GM12892 (cell line): ENCODE measurements around the gene PPP1R9A.

Experiments
- DNase-seq: peaks from one replicate; pipeline ENCODE4 v3.0.0; 2011; ENCODE audit not compliant: insufficient read length
- FAIRE-seq: peaks from 2 replicates; lab custom pipeline; 2011; peaks lifted over from hg19 to GRCh38; lab: Jason Lieb, UNC
- POLR2A ChIP-seq: IDR thresholded peaks from 2 replicates; pipeline ENCODE4 v1.6.1; 2011; ENCODE audit warnings: low read depth, low read length, control low read depth
- POLR2AphosphoS5 ChIP-seq: IDR thresholded peaks from 2 replicates; pipeline ENCODE4 v1.6.1; 2011; ENCODE audit warnings: low read depth, low read length, control low read depth
- TAF1 ChIP-seq: IDR thresholded peaks from 2 replicates; pipeline ENCODE4 v1.6.1; 2011; ENCODE audit warnings: low read depth, mild to moderate bottlenecking, control low read depth, low read length, borderline replicate concordance

Gene PPP1R9A

DNA sequence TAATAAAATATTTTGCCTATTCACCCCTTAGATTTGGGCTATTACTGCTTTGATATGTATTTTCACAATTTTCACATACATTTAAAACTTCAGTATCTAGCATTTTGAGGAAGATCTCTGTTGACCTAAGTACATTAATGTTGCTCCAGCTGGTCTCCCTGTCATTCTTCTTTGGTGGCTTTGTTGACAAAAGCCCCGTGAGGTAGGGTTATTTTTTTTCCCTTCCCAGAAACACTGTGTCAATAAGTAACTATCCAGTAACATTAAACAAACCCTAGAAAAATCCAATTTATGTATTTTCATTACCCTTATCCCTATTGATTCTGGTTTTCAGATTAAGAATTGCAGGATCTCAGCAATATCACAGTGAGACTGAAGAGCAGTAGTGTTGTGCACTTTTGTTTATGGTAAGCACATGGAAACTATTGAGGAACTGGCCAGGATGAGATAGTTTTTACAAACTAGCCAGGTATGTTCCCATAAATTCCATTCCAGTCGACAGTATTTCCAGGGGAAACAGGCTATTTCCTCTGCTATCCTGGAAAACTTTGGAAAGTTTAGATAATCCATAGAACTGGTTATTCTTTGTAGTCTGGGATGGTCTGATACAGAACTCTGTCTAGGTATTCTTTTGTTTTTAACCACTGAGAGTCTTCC lies 218.8 kb downstream of the PPP1R9A start:
- DNase-seq (no peak), FAIRE-seq (no peak)
- TF ChIP-seq TAF1 (no peak), POLR2AphosphoS5 (no peak), POLR2A (no peak)

DNA sequence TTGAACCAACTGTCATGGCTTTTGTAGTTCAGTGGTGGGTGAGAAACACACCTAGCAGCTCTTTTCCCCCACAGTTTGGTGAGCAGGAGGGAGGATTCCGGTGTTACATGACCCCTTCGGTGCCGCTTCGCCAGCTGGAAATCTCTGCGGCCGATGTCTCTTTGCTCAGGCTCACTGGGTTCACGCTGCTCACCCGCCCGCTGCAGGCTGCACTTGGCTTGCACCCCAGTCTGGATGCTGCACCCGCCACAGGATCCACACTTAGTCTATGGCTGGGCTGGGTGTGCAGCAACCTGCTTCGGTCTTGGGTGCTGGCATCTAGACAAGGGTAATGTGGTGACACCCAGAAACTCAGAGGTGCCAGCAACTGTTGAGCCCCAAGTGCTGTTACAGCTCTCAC lies 225.1 kb downstream of the PPP1R9A start:
- FAIRE-seq = no peak
- no peak for DNase-seq
- no peak for TF ChIP-seq POLR2A

DNA sequence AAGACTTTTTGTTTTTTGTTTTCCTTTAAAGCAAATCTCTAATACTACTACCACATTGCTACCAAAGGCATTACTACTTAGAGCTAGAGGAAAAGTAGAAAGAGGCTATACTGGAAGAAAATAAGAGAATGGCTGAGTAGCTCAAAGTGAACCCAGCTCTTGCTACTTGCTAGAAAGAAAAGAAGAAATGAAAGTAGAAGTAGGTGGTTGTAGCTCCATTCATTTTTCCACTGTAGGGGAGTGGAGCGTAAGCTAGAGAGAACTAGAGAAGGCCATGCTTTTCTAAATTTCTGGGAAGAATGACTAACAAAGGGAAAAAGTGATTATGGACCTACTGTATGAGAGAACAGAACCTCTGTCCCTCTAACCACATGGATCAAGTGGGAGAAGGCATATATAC lies 232.5 kb downstream of the PPP1R9A start:
- FAIRE-seq = no peak
- TF ChIP-seq POLR2A (no peak), TAF1 (no peak), POLR2AphosphoS5 (no peak)
- DNase-seq = no peak

DNA sequence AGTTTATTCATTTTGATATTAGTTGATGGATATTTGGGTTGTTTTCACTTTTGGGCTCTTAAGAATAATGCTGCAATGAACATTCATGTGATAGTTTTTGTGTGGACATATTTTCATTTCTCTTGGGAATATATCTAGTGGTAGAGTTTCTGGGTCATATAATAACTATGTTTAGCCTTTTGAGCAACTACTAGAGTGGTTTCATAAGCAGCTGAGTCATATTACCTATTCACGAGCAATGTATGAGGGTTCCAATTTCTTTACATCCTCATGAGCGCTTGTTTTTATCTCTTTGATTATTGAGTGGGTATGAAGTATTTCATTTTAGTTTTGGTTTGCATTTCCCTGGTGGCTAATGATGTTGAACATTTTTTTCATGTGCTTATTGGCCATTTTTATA lies 234.4 kb downstream of the PPP1R9A start:
- TF ChIP-seq POLR2A (no peak), TAF1 (no peak), POLR2AphosphoS5 (no peak)
- no peak for FAIRE-seq
- DNase-seq = no peak

DNA sequence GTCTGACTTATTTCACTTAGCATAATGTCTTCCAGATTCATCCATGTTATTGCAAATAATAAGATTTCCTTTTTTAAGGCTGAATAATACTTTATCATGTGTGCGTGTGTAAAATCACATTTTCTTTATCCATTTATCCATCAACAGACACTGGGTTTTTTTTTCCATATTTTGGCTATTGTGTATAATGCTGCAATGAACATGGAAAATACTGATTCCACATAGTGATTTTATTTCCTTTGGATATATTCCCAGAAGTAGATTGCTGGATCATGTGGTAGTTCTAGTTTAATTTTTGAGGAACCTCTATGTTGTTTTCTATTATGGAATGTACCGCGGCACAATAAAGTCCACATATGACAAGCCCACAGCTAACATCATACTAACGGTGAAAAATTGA lies 236.9 kb downstream of the PPP1R9A start:
- TF ChIP-seq TAF1 = no peak
- TF ChIP-seq POLR2A = no peak
- TF ChIP-seq POLR2AphosphoS5 = no peak
- FAIRE-seq (no peak), DNase-seq (no peak)

DNA sequence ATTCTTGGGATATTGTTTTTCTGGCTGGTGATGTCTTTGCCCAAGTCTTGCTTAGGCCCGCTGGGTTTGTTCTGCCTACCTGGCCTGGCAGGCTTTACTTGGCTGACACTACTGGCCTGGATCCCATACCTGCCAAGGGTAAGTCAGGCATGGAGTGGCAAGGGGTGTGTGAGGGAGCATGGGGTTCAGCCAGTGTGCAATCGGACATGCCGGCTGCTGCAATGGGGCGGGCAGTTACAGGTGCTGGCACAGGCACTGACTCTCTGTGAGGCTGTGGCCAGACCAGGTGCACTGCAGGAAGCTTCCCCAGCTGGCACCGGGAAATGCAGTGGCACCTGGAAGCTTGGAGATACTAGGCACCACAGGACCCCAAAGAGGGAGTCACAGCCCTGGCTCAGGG lies 248.6 kb downstream of the PPP1R9A start:
- TF ChIP-seq TAF1 (no peak), POLR2AphosphoS5 (no peak), POLR2A (no peak)
- no peak for FAIRE-seq
- DNase-seq = no peak

DNA sequence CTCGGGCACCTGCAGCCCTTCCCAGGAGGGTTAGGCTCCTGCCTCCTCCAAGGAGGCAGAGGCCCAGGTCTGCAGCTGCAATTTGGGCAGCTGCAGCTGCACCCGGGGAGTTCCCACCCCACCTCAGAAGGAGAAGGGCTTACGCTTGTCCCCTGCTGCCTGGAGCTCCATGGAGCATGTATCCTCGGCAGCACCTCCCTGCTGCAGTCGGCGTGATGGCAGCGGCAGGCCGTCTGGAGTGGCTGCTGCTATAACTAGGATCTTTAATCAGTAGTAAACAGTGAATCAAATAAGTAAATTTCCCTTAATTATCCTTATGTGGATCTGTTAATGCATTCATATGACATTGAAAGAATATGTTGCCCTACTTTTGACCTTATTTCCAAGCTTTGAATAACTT lies 250.0 kb downstream of the PPP1R9A start:
- DNase-seq = no peak
- TF ChIP-seq POLR2AphosphoS5 (no peak), POLR2A (no peak), TAF1 (no peak)
- no peak for FAIRE-seq

DNA sequence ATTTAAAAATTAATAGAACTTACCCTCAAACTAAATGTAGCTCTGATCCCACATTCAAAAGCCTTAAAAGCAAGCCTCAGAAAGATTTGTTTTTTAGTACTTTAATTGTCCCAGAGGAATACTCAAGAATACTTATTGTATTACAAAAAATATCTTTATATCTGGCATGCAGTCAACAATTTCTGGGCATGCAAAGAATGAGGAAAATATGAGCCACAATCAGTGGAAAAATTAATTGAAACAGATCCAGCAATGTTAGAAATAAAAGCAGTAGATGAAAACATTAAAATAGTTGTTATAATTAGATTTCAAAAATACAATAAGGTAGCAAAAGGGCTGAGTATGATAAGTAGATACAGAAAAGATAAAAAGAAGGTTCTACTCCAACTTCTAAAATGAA lies 262.3 kb downstream of the PPP1R9A start:
- DNase-seq = no peak
- FAIRE-seq = no peak
- TF ChIP-seq TAF1 (no peak), POLR2A (no peak), POLR2AphosphoS5 (no peak)

DNA sequence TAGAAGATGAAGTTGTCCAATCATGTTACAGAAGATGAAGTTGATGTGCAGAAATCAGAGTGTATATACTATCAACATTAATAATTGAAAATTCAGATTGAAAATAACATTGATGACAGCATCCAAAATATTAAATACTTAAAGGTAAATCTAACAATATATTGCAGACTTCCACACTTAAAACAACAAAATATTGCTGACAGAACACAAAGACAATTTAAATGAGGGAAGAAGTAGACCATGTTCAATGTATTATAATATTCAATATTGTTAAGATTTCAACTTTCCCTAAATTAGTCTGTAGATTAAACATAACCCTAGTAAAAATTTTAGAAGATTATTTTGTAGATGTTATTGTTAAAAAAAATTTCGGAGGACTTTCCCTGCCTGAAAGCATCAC lies 265.0 kb downstream of the PPP1R9A start:
- TF ChIP-seq TAF1 = no peak
- no peak for DNase-seq
- no peak for FAIRE-seq

DNA sequence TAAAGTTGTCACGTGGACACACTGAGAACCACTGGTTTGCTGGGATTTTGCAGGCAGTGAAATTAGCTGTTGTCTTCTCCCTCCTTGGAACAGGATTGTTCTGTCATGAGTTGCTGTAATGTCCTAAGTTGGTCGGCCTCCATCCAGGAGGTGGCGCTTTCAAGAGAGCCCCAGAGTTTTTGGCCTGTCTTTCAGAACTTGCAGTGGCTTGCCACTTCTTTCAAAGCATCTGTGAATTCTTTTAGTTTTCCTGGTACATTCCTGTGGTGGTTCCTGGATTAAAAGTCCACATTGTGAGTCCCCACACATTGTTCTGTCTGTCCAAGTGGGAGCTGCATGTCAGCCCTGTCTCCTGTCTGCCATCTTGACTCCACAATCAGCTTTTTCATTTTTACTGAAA lies 283.1 kb downstream of the PPP1R9A start:
- FAIRE-seq = no peak
- TF ChIP-seq POLR2A (no peak), TAF1 (no peak), POLR2AphosphoS5 (no peak)

DNA sequence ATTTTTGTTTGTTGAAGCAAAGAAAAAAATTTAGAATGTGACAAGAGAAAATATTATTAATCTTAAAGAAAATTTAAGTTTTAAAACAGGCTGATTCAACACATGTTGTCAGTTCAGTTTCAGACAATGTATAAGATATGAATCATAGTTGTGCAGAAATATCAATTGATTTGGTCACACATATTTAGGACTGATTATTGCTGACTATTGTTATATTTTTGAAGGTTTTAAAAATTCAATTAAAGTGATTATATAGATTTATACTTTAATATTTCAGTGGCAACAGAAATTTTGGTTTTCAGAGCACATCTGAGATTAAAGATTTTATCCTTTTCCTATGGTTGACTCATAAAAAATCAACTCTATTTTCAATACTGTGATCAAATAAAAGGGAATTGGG lies 284.4 kb downstream of the PPP1R9A start:
- FAIRE-seq = no peak
- DNase-seq = no peak
- TF ChIP-seq TAF1 = no peak
- no peak for TF ChIP-seq POLR2AphosphoS5
- no peak for TF ChIP-seq POLR2A

More for the DNA sequence above, 283.1 kb downstream of the PPP1R9A start:
- no peak for DNase-seq

DNA sequence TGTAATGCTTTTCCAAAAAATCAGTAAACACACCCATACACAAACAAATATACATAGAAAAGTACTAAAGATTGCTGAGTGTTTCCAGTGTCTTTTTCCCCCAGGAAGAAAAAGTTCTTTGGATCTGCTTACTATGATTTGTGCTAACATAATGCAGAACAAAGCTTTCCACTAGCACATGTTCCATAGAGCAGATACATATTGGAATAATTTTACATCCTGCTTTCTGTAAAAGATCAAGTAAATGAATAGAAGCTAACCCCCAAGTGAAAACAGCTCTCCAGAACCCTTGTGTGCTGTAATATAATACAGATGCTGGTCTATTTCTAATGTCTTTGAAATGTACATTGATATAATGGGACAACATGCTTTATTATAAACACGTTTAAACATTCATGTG lies 291.5 kb downstream of the PPP1R9A start:
- no peak for DNase-seq
- no peak for FAIRE-seq
- no peak for TF ChIP-seq POLR2AphosphoS5
